ENCODE measurements around the gene RBL2.
A peak's percentile ranks its signal among the peaks of the same experiment; 100 is the strongest.
"Not testable (repeated sequence)": the region's sequence is repeated elsewhere in the genome, so short reads cannot be mapped to it uniquely, and the experiment has no call there.

RBL2 gene

GRCh38 chr16:53434377-53435065 is at the start of gene RBL2:
TSS of gene RBL2 (plus strand) at chr16:53434471. CDS start at chr16:53434557, 86 bp downstream.
- peak; percentile 87 for DNase-seq

DNA sequence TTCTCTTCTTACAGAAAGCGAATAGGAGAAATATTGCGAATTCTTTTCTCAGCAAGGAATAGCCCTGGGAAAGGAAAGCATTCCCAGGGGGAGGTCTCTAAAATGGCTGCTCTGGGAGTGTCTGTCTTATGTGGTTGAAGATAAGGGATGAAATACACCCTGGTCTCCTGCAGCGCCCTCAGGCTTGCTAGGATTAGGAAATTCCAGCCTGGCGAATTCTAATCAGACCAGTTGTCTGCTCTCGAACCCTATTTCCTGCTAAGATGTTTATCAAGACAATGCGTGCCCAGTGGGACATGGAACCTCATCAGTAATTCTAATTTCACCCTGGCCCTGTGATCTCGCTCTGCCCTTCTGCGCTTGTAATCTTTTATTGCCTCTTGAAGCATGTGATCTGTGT is 49.7 kb upstream of the RBL2 start:
- DNase-seq: not testable (repeated sequence)

DNA sequence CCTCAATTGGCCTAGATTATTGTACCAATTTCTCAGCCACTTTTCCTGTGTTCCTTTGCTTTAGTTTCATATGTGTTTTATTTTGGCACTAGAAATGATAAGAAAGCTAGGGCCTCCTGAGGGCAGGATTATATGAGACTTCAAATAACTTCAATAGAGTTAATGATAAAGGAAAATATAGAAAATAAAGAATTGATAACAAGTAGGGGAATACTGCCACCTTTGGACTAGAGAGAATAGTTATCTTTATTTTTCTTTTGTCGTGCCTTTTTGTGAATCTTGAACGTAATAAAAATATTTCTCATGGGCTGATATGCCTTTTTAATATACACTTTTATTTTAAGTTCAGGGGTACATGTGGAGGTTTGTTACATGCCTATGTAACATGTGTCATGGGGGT is 29.3 kb upstream of the RBL2 start:
- no peak for DNase-seq

- no peak for DNase-seq
These were observed 21.7 kb upstream of the RBL2 start for GRCh38 chr16:53412549-53412948.

GRCh38 chr16:53413864-53414263 is 20.4 kb upstream of the RBL2 start:
- DNase-seq: no peak

GRCh38 chr16:53414381-53414780 is 19.9 kb upstream of the RBL2 start:
- DNase-seq: no peak

- no peak for DNase-seq
These were observed 18.8 kb upstream of the RBL2 start for GRCh38 chr16:53415504-53415903.

DNA sequence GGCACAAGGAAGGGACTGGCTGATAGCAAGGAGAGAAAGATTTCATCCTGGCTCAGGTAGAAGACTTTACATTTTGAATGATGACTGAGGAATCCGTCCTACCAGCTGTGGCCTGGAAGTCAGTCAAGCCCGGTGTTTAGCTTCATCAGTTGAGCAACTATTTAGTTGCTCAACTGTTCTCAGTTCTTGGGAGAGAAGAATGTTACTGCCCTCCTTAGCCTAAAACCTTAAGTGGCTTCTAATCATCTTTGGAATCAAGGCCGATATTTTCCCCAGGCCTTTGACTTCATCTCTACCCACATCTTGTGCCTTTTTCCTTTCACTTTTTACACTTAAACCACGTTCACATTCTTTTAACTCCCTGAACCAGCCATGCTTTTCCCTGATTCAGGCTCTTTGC is 17.3 kb upstream of the RBL2 start:
- DNase-seq: no peak

- DNase-seq: no peak
These were observed 16.3 kb upstream of the RBL2 start for GRCh38 chr16:53417976-53418375.

DNA sequence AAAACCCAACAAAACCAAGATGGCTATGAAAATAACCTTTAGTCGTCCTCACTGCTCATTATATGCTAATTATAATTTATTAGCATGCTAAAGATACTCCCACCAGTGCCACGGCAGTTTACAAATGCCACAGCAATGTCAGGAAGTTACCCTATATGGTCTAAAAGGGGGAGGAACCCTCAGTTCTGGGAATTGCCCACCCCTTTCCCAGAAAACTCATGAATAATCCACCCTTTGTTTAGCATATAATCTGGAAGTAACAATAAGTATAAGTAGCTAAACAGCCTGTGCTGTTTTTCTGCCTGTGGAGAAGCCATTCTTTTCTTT is 14.9 kb upstream of the RBL2 start:
- not testable (repeated sequence) for DNase-seq

DNA sequence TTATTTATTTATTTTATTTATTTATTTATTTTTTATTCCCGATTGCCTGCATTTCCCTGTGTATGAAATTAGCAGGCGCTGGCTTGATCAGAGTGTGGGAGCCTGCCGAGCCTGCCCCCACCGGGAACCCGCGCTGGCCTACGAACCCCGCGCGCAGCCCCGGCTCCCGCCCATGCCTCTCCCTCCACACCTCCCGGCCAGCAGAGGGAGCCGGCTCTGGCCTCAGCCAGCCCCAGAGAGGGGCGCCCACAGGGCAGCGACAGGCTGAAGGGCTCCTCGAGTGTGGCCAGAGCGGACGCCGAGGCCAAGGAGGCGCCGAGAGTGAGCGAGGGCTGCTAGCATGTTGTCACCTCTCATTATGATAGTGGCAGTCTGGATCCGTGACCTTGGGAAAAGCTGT is 13.0 kb upstream of the RBL2 start:
- no peak for DNase-seq

- not testable (repeated sequence) for DNase-seq
These were observed 10.3 kb upstream of the RBL2 start for GRCh38 chr16:53423968-53424367.

- no peak for DNase-seq
These were observed 5.6 kb upstream of the RBL2 start for GRCh38 chr16:53428681-53429080.

DNA sequence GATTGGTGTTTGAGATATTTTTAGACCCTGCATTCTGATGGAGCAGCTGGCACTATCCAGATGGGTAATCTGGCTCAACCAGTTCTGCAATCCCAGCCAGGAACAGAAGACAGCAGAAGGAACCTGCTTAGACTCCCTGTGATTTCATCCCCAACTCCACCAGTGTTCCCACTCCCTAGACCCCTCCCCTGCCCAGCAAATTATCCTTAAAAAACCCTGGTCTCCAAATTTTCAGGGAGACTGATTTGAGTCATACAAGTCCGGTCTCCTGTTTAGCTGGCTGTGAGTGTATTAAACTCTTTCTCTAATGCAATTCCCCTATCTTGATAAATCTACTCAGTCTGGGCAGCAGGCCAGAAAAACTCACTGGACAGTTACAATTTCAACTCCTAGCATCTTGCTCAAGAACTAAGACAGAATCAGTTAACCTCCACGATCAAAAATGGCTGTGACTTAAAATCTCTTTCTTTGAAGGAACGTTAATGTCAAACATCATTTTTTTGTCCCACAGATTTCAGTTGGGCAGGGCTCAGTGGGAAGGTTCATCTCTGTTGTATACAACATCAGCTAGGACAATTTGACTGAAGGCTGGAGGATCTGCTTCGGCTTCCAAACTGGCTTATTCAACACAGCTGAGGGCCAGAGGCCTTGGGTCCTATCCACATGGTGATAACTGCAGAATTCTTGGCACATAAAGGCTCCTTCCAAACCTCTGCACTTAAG is 4.9 kb upstream of the RBL2 start:
- DNase-seq: no peak

GRCh38 chr16:53430363-53430762 is 3.9 kb upstream of the RBL2 start:
- DNase-seq: no peak

DNA sequence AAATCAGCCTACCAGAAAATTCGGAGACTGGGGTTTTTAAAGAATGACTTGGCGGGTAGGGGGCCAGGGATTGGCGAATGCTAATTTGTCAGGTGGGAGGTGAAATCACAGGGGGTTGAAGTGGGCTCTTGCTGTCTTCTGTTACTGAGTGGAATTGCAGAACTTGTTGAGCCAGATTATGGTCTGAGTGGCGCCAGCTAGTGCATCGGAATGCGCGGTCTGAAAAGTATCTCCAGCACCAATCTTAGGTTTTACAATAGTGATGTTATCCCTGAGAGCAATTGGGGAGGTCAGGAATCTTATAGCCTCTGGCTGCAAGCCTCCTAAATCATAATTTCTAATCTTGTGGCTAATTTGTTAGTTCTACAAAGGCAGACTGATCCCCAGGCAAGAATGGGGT is 762 bp upstream of the RBL2 start:
- DNase-seq: no peak

DNA sequence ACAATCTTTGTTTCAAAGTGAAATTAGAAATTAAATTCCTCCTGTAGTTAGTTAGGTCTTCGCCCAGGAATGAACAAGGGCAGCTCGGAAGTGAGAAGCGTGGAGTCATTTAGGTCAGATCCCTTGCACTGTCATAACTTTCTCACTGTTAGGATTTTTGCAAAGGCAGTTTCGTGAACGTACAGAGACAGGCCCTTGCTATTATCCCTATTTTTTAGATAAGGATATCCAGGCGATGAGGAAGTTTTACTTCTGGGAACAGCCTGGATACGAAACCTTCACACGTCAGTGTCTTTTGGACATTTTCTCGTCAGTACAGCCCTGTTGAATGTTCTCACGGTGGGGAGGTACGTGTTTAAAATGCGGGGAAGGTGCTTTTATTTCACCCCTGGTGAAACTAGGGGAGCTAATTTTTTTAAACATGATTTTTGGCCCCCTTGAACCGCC is 318 bp upstream of the RBL2 start:
- no peak for DNase-seq

DNA sequence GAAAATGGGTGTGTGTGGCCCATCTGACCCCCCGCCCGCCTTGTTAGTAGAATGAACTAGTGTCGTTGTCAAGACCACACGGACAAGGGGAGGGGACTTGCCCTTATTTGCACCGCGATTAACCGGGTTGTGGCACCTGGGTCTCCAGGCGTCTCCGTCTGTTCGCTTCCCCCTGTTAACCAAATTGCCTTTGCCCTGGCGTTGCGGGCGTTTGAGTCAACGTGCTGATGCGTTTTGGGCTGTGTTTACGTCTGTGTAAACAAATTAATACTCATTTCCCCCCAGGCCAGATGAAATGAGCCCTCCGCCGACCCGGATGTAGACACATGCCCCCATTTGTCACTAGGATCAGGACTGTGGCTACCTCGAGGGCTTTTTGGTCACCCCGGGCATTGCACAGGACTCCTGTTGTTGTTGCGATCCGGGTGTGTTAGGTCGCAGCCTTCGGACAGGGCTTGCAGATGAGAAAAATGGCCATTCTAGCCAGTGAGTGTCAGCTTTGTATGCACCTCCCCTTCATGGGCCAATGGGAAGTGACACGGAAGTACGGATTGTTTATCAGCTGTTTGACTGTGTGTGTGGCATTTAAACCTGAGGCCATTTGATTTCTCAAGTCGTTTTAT is 906 bp downstream of the RBL2 start:
- peak; percentile 79 for DNase-seq

GRCh38 chr16:53440125-53440524 is 5.9 kb downstream of the RBL2 start:
- DNase-seq: no peak

- DNase-seq: peak; percentile 23
These were observed 11.3 kb downstream of the RBL2 start for GRCh38 chr16:53445534-53445933.

DNA sequence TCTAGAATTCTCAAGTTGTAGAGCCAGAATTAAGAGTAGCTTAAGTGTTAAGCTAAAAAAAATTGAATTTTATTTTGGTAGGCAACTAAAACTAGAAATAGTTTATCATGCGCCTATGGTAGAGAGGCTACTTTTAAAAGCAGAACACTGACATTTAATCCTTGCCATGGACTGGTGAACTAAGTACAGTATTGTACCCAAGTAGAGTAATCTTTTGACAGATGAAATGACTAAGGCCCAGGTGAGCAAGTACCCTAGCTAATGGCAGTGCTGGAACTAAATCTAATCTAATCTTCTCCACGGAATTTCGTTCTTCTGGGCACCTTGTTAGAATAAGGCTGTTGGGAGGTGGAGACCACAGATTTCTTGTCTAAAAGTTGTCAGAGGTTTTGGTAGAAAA is 11.8 kb downstream of the RBL2 start:
- no peak for DNase-seq

GRCh38 chr16:53449816-53450517 is 15.7 kb downstream of the RBL2 start:
- peak; percentile 11 for DNase-seq

- peak; percentile 49 for DNase-seq
These were observed 19.7 kb downstream of the RBL2 start for GRCh38 chr16:53453928-53454327.

DNA sequence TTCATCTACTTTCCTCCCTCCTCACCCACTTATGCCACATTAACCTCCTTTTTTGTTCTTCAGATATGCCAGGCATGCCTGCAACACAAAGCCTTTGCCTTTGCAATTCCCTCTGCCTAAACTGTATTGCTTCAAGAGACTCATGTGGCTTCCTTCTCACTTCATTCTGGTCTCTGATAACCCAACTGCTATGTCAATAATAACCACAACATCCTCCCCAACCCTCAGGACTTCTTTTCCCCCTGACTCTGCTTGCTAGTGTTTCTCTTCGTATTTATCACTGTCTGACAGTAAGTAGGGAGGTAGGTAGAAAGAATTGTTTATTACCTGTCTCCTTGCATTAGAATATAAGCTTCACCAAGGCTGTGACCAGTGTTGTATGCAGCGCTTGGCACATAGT is 22.4 kb downstream of the RBL2 start:
- peak; percentile 76 for DNase-seq
